Smooth muscle cell (in vitro differentiated cells): ENCODE data around the gene FANCF. TPM values are rescaled to one million over a fixed set of nuclear protein-coding genes. Genes with fewer than 3 reads are reported as not detected.

Source experiments
- DNase-seq: peaks from one replicate; lab custom pipeline; 2025; ENCODE audit not compliant: unreplicated experiment; lab: John Stamatoyannopoulos, UW
- H2AFZ ChIP-seq: fragments of 200-600 bp; sonication (generic); 2 replicates; pipeline ENCODE4 v1.6.0; 2016; ENCODE audit warnings: antibody characterized with exemption, low read depth, mild to moderate bottlenecking
- H3F3A ChIP-seq: fragments of 200-600 bp; sonication (generic); 2 replicates; pipeline ENCODE4 v1.6.0; 2017; ENCODE audit warnings: antibody characterized with exemption, low read depth
- H3K27ac ChIP-seq: fragments of 200-600 bp; sonication (generic); 2 replicates; pipeline ENCODE4 v1.5.1; 2016; ENCODE audit warnings: low read depth, mild to moderate bottlenecking
- H3K27me3 ChIP-seq: fragments of 200-600 bp; sonication (generic); 2 replicates; pipeline ENCODE4 v1.6.1; 2016; ENCODE audit warnings: low read depth, mild to moderate bottlenecking
- H3K36me3 ChIP-seq: fragments of 200-600 bp; sonication (generic); 2 replicates; pipeline ENCODE4 v1.5.1; 2016; ENCODE audit warnings: low read depth
- H3K4me1 ChIP-seq: fragments of 200-600 bp; sonication (generic); 2 replicates; pipeline ENCODE4 v1.5.1; 2016; ENCODE audit warnings: low read depth
- H3K4me2 ChIP-seq: fragments of 200-600 bp; sonication (generic); 2 replicates; pipeline ENCODE4 v1.6.0; 2016; ENCODE audit warnings: mild to moderate bottlenecking
- H3K4me3 ChIP-seq: fragments of 200-600 bp; sonication (generic); 2 replicates; pipeline ENCODE4 v1.5.1; 2016; ENCODE audit warnings: mild to moderate bottlenecking
- H3K79me2 ChIP-seq: fragments of 200-600 bp; sonication (generic); 2 replicates; pipeline ENCODE4 v1.6.0; 2016; ENCODE audit warnings: low read depth, mild to moderate bottlenecking
- H3K9ac ChIP-seq: fragments of 200-600 bp; sonication (generic); 2 replicates; pipeline ENCODE4 v1.6.0; 2016; ENCODE audit warnings: low read depth
- H3K9me3 ChIP-seq: fragments of 200-600 bp; sonication (generic); replicated peaks from 2 replicates; pipeline ENCODE4 v1.5.1; 2016; ENCODE audit warnings: low read depth
- H4K20me1 ChIP-seq: fragments of 200-600 bp; sonication (generic); 2 replicates; pipeline ENCODE4 v1.6.0; 2016; ENCODE audit warnings: low read depth
- WGBS: methylation state at CpG from one replicate; pipeline ENCODE4 v1.1.7; 2016; ENCODE audit warnings: low lambda C conversion rate; 5-methylcytosine and 5-hydroxymethylcytosine counted together
- polyA plus RNA-seq: library from polyadenylated mRNA; unstranded; fragments of >200 nt; fragmentation: Nextera tagmentation; extraction: Ambion mirVana; gene quantifications from 2 replicates; pipeline ENCODE4 v1.2.1, GENCODE V29; 2016
- total RNA-seq: library from RNA; depleted of rRNA; stranded (reverse); fragments of >200 nt; gene quantifications from 2 replicates; pipeline ENCODE4 v1.2.3, GENCODE V29; 2014
- TF ChIP-seq, protein P1 (sequence below): fragments of 200-600 bp; sonication (generic); IDR thresholded peaks from 2 replicates; pipeline ENCODE4 v1.5.1; 2017; ENCODE audit warnings: borderline replicate concordance, mild to moderate bottlenecking, antibody characterized with exemption; ENCODE audit not compliant: insufficient read depth, poor library complexity, severe bottlenecking

Gene FANCF
- total and polyA plus RNA-seq, 2 experiments from 2014 or later: 5.6 to 8.6 TPM

DNA sequence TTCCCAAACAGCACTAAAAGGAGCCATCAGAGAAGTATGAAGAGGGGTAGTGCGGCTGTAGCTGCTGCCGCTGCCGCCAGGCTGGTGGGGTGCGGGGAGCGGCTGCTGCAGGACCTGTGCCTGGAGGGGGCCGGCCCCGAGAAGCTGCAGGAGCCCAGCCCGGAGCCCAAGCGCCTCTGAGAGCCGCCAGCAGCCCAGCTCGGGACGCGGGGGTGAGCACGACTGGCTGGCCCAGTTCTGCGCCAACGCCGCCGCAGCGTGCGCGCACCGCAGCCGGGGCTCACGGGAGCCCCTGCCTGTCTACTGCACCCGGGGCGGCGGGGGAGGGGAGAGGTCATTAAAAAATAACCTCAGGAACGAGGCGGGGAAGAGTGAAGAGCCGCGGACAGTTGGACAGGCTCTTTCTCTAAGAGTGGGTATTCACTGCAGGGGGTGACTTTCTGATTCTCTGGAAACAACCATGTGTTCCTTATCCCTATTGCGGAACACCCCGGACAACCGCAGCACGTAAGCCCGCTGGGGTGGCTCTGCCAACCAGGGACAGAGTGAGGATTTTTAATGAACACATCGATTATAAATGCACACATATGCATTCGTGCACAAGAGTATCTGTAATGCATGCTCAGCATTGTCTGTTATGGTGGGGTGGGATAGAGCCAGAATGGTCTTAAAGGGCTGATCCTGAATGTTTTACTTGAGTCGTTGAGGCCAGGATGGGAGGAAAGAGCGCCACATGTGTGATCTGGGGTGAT is 41.2 kb upstream of the FANCF start:
- Histone ChIP-seq H3K4me2 (peak overlapping the region; percentile 85), H3K27me3 (peaks cover 55% of the 10 kb centered on the region), H3K9ac (no peak overlapping the region), H3K27ac (no peak overlapping the region), H3K79me2 (no peaks in the 10 kb centered on the region), H3K9me3 (no peaks in the 10 kb centered on the region), H3K36me3 (no peaks in the 10 kb centered on the region), H3K4me1 (peaks cover 4% of the 10 kb centered on the region), H2AFZ (peak overlapping the region; percentile 75), H4K20me1 (no peaks in the 10 kb centered on the region), H3K4me3 (peak overlapping the region; percentile 63), H3F3A (no peaks in the 10 kb centered on the region)
- WGBS: 7% methylated on average over 36 of the region's 40 CpGs
- peak; percentile 9 for DNase-seq
- TF ChIP-seq, protein P1, sequence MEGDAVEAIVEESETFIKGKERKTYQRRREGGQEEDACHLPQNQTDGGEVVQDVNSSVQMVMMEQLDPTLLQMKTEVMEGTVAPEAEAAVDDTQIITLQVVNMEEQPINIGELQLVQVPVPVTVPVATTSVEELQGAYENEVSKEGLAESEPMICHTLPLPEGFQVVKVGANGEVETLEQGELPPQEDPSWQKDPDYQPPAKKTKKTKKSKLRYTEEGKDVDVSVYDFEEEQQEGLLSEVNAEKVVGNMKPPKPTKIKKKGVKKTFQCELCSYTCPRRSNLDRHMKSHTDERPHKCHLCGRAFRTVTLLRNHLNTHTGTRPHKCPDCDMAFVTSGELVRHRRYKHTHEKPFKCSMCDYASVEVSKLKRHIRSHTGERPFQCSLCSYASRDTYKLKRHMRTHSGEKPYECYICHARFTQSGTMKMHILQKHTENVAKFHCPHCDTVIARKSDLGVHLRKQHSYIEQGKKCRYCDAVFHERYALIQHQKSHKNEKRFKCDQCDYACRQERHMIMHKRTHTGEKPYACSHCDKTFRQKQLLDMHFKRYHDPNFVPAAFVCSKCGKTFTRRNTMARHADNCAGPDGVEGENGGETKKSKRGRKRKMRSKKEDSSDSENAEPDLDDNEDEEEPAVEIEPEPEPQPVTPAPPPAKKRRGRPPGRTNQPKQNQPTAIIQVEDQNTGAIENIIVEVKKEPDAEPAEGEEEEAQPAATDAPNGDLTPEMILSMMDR: no peak

DNA sequence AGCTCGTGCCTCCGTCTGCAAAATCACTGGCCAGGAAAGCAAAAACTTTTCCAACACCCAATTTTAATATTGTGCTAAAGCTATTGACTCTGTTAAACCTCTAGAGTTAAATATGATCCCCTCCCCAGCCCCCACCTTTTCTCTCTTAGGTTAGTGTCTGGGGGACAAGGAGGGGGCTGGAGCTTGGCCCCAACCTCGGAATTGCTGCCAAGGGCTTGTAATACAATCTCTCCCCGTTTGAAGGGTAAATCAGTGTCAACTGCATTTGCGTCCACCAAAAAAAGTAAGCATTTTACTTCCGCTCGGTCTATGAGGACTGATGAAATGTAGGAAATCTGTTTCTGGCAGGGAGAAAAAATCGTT is 40.7 kb upstream of the FANCF start, which contains the start of gene GAS2:
TSS of gene GAS2 (plus strand) at position 287 of the 363 bp plus-strand sequence. CDS start 8,259 bp downstream, outside the sequence.
- H3K4me3 ChIP-seq: peak within 1 kb of the TSS; percentile 63
- no peaks in the 10 kb centered on the region for H3K9me3 ChIP-seq
- H3K4me1 ChIP-seq: peaks cover 4% of the 10 kb centered on the region
- H3K36me3 ChIP-seq: no peaks in the 10 kb centered on the region
- peaks cover 55% of the 10 kb centered on the region for H3K27me3 ChIP-seq
- peak within 1 kb of the TSS; percentile 85 for H3K4me2 ChIP-seq
- peak within 1 kb of the TSS; percentile 75 for H2AFZ ChIP-seq
- no peak within 1 kb of the TSS for H3K27ac ChIP-seq
- H3K9ac ChIP-seq: no peak within 1 kb of the TSS
- TF ChIP-seq, protein P1: no peak
- no peaks in the 10 kb centered on the region for H3F3A ChIP-seq
- no peaks in the 10 kb centered on the region for H4K20me1 ChIP-seq
- H3K79me2 ChIP-seq: no peaks in the 10 kb centered on the region
- DNase-seq: no peak
- 13% methylated on average over 8 of the region's 8 CpGs for WGBS

DNA sequence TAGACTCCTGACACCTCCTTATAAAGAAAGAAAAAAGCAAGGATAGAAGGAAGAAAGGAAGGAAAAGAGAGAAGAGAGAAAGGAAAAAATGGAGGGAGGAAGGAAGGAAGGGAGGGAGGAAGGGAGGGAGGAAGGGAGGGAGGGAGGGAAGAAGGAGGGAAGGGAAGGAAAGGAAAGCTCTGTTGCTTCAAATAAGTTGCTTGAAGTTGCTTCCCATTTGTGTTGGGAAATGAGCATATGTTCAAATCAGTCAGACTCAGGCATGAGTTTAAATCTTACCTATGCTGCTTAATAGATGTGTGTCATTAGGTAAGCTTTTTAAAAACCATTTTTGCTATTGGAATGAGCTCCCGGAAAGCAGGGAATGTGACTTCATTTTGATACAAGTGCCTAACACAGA is 34.2 kb upstream of the FANCF start:
- no peaks in the 10 kb centered on the region for H3K36me3 ChIP-seq
- no peak overlapping the region for H3K4me2 ChIP-seq
- no peaks in the 10 kb centered on the region for H3K79me2 ChIP-seq
- H3K4me3 ChIP-seq: no peak overlapping the region
- no peak overlapping the region for H3K27ac ChIP-seq
- no peaks in the 10 kb centered on the region for H3K27me3 ChIP-seq
- H3K4me1 ChIP-seq: peaks cover 6% of the 10 kb centered on the region
- no peaks in the 10 kb centered on the region for H3K9me3 ChIP-seq
- H2AFZ ChIP-seq: no peak overlapping the region
- H3K9ac ChIP-seq: no peak overlapping the region
- no peaks in the 10 kb centered on the region for H3F3A ChIP-seq
- 87% methylated on average over 1 of the region's 1 CpG for WGBS
- TF ChIP-seq, protein P1: no peak
- no peaks in the 10 kb centered on the region for H4K20me1 ChIP-seq
- no peak for DNase-seq
